Inflammatory macrophage treated with lipopolysaccharide for 4 hours (primary cell): ENCODE data around the gene PUSL1.

Source experiments
- DNase-seq: peaks from one replicate; pipeline ENCODE4 v3.0.0-alpha.2; 2020

Gene PUSL1

DNA sequence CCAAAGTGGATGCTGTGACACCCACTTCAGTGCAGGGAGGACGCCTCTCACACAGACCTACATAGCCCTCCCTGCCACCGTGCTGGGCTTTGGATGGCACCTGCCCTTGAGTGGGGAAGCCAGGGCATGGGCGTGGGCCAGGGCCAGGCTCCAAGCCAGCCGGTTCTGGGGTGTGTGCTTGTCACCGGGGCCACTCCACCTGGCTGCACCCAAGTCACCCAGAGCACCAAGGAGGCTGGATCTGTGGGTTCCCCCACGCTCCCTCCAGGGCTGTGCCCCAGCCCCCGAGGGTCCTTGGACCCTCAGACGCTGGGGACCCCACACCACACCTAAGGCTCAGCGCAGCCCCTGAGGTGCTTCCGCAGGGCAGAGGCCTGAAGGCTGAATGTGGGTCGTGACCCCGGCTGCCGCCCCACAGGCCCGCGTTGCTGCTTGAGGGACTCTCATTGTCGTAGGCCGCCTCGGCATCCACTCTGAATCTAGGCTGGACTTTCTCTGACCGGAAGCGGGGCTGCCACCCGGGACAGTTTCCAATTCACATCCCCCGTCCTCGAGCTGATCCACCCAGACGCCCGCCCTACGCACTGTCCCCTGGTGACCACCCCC is 48.5 kb downstream of the PUSL1 start:
- DNase-seq: no peak

DNA sequence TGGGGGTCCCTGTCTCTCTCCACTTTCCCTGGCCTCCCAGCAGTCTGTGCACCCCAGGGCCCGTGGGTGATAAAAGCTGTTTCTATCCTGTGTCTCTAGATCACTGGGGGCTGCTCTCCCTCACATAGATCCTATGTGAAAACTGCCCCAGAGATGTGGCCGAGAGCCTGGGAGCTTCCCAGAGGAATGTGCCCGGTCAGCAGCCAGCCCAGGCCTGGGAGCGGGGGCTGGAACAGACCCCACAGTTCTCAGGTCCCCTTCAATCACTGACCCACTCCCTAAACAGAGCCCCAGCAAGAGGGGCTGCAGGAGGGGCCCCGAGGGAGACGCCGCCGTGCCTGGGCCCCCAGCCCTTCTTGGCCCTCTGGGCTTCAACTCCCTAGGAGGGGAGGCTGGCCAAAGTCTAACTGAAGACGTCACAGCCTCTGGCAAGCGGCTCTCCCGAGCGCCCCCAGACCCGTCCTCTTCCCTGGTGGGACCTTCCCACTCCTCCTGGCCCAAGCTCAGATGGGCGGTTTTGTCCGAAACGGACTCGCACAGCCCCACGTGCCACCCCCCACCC is 49.6 kb downstream of the PUSL1 start:
- no peak for DNase-seq

DNA sequence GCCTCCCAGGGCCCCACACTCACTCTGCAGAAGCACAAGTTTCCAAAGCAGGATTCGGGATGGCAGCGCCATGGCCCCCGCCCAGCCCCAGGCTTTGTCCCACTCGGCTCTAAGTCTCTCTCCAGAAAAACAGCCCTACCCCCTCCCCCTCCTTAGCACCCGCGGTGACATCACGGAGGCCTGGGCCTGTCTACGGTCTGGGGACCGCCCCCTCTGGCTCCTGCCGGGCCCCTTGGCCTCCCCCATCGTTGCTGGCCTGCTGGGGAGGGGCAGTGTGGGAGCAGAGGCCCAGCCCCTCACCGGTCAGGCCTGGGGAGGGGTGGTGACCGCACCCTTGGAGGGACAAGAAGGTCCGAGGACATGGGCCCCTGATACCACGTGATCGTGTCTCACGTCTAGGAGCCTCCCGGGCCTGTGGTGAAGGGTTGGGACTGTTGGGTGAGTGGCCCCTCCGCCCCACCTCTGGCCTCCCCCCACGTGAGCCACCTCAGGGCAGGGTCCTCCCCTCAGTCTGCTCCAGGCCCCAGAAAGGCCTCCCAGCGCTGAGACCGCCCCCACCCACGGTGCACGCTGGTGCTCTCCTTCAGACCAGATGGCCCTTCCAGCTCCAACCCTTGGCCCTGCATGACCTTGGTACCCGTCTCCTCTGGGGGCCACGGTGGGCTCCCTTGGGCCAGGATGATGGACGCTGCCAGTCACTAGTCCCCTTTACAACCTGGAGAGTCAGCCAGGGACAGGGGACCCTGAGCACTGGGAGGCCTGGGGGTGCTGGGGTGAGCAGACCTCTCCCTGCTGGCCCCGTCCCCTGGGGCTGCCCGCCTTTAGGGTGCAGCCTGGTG is 50.3 kb downstream of the PUSL1 start, which contains the start of gene MXRA8:
MXRA8 (minus strand) TSS at position 123 of the 839 bp plus-strand sequence; CDS start at position 72, 51 bp downstream.
- DNase-seq: no peak

DNA sequence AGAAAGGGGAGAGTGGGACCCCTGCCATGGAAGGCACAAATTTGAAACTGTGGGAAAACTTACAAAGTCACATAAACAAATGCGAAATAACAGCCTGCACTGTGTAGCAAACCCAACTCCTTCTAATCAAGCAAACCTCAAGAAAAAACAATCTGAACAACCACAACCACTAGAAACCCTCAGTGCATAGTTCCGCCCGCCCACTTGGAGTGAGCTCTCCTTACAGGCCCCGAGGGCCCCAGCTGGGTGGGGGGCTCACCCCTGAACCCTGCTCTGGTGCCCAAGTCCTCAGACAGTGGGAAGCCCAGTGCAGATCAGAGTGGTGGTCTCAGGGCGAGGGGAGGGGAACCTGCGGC is 50.9 kb downstream of the PUSL1 start:
- DNase-seq: no peak

DNA sequence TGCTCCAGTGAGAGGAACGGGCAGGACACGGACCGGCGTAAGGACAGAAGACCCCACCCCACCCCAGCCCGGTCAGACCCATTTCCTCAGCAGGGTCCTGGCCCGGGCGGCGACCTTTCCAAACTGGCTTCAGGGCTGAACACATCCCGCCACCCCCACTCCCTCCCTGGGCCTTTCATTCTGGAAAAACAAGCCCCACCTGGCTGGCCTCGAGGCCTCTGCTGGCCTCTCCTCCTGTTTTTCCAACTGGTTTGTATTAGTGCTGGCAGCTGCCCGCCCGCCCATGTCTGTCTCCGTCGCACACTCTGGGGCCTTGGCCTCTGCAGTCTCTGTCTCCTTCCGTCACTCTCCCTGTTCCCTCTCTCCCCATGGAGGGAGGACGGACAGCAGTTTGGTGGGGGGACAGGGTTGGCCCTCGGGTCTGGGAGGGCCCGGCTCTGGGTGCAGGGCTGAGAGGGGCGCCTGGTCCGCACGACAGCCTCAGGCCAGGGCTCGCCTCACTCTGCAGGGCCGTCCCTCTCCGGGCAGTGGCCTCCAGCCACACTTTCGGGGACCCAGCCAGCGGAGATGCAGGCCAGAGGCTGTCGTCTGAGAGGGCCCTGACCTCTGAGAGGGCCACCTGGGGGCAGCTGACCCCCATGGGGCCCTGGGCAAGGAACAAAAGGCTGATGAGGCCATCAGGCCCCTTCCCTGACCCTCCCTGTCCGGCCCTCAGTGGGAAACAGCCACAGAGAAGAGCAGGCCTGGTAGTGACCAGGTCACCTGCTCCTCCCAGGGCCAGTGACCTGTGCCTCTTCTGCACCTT is 51.5 kb downstream of the PUSL1 start:
- DNase-seq: no peak

DNA sequence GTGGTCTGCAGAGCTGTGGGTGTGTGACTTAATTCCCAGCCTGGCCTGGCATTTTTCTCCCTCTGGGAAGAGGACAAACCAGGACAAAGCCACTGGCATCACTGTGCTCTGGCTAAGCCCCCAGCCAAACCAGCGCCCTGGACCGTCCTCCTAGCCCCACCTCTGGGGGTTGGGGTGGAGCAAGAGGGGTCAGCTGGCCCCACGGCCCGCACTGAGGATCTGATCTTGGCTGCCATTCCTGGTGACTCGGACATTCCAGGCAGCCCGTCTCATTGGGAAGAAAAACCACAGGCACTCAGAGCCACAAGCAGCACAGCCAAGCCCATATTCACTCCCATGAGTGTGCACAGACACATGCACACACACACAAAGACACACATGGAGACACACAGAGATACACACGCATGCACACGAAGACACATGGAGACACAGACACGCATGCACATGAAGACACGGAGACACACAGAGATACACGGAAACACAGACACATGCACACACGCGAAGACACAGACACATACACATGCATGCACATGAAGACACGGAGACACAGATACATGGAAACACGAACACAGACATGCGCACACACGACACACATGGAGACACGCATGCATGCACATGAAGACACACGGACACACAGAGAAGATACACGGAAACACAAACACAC is 52.2 kb downstream of the PUSL1 start:
- DNase-seq: no peak
